GF-D8 (cell line): ENCODE data around the gene GSTO2.

ENCODE experiments used
- DNase-seq: peaks from one replicate; lab custom pipeline; 2025; lab: John Stamatoyannopoulos, UW

GSTO2 gene

GRCh38 chr10:104281694-104282093 is 12.7 kb downstream of the GSTO2 start:
- DNase-seq: no peak

GRCh38 chr10:104284846-104285245 is 15.9 kb downstream of the GSTO2 start:
- no peak for DNase-seq

- no peak for DNase-seq
These were observed 18.0 kb downstream of the GSTO2 start for GRCh38 chr10:104286939-104287338.

GRCh38 chr10:104288355-104288754 is 19.4 kb downstream of the GSTO2 start:
- DNase-seq: no peak

GRCh38 chr10:104291439-104291951 is 22.5 kb downstream of the GSTO2 start:
- DNase-seq: peak; percentile 52

GRCh38 chr10:104293011-104293410 is 24.0 kb downstream of the GSTO2 start:
- DNase-seq: no peak

- DNase-seq: no peak
These were observed 24.9 kb downstream of the GSTO2 start for GRCh38 chr10:104293781-104294321.

DNA sequence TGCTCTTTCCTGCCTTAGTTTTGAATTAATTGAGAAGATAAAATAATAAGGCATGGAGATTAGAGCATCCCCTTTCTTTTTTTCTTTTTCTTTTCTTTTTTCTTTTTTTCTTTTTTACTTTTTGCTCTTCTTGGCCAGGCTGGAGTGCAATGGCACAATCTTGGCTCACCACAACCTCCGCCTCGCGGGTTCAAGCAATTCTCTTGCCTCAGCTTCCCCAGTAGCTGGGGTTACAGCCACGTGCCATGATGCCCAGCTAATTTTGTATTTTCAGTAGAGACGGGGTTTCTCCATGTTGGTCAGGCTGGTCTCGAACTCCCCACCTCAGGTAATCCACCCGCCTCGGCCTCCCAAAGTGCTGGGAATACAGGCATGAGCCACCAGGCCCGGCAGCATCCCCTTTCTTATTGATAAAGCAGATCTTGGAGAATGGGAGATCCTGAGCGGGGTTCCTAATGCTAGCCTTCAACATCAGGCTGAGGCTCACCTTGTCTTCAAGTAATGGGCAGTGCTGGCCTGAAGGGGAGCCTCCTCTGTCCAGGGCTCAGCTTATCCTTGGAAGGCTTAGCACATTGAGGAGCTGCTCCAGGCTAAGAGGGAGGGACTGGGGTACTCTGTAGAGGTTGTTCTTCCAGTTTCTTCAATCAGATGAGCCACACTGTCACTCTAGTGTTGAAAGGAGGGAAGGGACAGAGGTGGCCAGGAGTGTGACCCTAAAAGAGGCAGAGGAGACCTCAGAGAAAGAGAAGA is 27.9 kb downstream of the GSTO2 start:
- no peak for DNase-seq

GRCh38 chr10:104297697-104298660 is 29.0 kb downstream of the GSTO2 start:
- no peak for DNase-seq

DNA sequence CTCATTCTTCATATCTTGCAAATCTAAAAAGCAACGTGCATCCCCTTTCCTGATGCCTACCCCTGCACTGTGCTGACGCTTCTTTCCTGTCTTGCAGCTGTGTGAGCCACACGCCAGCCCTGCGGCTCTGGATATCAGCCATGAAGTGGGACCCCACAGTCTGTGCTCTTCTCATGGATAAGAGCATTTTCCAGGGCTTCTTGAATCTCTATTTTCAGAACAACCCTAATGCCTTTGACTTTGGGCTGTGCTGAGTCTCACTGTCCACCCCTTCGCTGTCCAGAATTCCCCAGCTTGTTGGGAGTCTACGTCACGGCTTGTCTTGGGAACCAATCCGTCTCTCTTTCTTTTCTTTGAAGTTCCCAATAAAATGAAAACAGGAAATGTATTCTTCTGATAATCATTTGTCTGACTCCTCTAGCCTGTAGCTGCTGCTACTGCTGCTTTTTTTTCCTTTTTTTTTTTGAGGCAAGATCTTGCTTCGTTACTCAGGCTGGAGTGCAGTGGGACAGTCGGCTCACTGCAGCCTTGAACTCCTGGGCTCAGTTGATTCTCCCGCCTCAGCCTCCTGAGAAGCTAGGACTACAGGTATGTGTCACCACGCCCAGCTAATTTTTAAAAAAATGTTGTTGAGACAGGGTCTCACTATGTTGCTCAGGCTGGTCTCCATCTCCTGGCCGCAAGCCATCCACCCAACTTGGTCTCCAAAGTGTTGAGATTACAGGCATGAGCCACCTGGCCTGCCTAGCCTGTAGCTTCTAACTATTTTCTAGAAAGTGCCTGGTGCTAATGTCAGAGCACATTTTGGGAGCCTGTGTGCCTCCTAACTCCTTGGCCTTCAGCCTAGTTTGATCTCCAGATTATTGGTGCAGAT is 30.3 kb downstream of the GSTO2 start:
- no peak for DNase-seq

GRCh38 chr10:104300002-104300735 is 31.2 kb downstream of the GSTO2 start:
- no peak for DNase-seq

GRCh38 chr10:104300736-104301292 is 31.8 kb downstream of the GSTO2 start:
- DNase-seq: no peak

DNA sequence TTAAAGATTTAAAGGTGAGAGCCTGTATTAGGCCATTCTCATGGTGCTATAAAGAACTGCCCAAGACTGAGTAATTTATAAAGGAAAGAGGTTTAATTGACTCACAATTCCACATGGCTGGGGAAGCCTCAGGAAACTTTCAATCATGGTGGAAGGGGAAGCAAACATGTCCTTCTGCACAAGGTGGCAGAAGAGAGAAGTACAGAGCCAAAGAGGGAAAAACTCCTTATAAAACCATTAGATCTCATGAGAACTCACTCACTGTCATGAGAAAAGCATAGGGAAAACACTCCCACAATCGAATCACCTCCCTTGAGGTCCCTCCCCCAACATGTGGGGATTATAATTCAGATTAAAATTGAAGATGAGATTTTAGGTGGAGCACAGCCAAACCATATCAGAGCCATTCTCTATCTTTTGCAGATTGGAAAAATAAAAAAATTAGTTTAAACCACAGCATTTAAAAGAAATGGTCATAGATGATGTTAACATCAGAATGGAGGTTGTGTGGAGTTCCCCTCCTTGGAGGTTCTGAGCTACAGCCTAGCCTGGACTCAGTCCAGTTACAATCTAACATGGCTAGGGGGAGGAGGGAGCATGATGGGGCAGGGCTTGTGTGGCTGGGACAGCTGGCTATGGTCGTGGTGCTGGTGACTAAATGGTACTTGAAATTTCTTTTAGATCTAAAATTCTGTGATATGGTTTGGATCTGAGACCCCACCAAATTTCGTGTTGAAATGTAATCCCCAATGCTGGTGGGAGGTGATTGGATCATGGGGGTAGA is 33.1 kb downstream of the GSTO2 start:
- DNase-seq: no peak

- no peak for DNase-seq
These were observed 34.8 kb downstream of the GSTO2 start for GRCh38 chr10:104303594-104304355.

- DNase-seq: no peak
These were observed 35.4 kb downstream of the GSTO2 start for GRCh38 chr10:104304356-104304745.

GRCh38 chr10:104304927-104305326 is 35.9 kb downstream of the GSTO2 start:
- no peak for DNase-seq

GRCh38 chr10:104306897-104307296 is 37.9 kb downstream of the GSTO2 start:
- no peak for DNase-seq

DNA sequence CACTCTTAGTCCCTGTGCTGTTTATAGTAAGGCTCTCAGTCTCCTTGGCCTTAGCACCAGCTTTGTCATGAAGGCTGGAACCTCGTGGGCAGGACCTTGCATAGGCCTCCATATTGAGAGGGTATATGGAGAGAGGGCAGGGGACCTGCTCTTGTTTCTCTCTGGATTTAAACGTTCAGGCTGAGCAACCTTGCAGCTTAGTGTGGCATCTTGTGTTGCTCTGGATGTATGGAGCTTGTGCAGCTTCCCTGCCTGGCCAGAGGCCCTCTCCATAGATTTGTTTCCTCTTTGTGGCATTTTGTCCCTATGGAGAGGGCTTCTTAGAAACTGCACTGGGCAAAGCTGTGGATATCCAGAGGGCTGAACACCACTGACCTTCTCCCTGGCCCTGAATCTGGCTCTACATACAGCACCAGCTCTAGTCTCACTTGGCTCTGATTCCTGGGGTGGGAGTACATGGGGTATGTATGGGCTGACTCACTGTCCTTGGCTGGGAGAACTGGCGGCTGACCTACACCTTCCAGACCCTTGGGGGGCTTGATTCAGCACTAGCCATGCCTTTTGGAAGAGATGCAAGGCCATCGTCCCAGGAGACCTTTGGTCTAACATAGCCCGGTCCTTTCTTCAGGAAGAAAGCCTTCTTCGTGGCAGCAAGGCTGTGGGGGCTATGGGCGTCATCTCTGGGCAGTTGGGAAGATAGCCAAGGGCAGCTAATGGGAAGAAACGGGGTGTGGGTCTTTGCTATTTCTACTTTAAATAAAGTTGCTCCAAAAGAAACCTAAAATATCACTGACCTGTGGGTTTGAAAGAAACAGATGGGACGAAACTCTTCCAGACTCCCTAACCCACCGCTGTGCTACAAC is 38.8 kb downstream of the GSTO2 start:
- DNase-seq: no peak
